Esophagus squamous epithelium (tissue), 4 donors: ENCODE results near the gene RETREG1.

ENCODE experiments used
- POLR2A ChIP-seq, 4 donors: fragments of 450-650 bp; IDR thresholded peaks; one replicate each; pipeline ENCODE4 v1.6.1; 2017; ENCODE audit warnings: antibody characterized with exemption in 4 of 4, mild to moderate bottlenecking in 4 of 4, moderate library complexity in 3 of 4
- TF ChIP-seq, protein P1 (sequence below), 6 experiments: fragments of 450-650 bp in 4 of 6; fragments of 200-600 bp in 2 of 6; sonication (generic) in 2 of 6; IDR thresholded peaks; one replicate each; pipeline ENCODE4 v1.5.1; 2016 to 2019; ENCODE audit warnings: antibody characterized with exemption in 6 of 6, mild to moderate bottlenecking in 4 of 6, moderate library complexity in 4 of 6

- TF ChIP-seq, protein P1, sequence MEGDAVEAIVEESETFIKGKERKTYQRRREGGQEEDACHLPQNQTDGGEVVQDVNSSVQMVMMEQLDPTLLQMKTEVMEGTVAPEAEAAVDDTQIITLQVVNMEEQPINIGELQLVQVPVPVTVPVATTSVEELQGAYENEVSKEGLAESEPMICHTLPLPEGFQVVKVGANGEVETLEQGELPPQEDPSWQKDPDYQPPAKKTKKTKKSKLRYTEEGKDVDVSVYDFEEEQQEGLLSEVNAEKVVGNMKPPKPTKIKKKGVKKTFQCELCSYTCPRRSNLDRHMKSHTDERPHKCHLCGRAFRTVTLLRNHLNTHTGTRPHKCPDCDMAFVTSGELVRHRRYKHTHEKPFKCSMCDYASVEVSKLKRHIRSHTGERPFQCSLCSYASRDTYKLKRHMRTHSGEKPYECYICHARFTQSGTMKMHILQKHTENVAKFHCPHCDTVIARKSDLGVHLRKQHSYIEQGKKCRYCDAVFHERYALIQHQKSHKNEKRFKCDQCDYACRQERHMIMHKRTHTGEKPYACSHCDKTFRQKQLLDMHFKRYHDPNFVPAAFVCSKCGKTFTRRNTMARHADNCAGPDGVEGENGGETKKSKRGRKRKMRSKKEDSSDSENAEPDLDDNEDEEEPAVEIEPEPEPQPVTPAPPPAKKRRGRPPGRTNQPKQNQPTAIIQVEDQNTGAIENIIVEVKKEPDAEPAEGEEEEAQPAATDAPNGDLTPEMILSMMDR (IDR thresholded peaks at IDR 0.05) = no peak
- no peak for TF ChIP-seq POLR2A (IDR thresholded peaks at IDR 0.05)
Measured at GRCh38 chr5:16482891-16483290, 133.9 kb downstream of the RETREG1 start.
